A673 (cell line): ENCODE data around the gene PRKAR1A. TPM values are rescaled to one million over a fixed set of nuclear protein-coding genes. Genes with fewer than 3 reads are reported as not detected.

Source experiments
- BruUV-seq: library from RNA; stranded (reverse); fragments of 400-500 nt; replicated peaks from 2 replicates; lab custom pipeline; 2021; lab: Mats Ljungman, UMichigan
- CTCF ChIA-PET: fragments of 300-600 bp; sonication (Branson Sonifier 250); formaldehyde crosslinking; loops from one replicate; lab custom pipeline; 2022; ENCODE audit warnings: antibody characterized with exemption; lab: Charles Lee
- POLR2A ChIA-PET: fragments of 300-600 bp; sonication (Branson Sonifier 250); formaldehyde crosslinking; loops from one replicate; lab custom pipeline; 2022; ENCODE audit warnings: antibody characterized with exemption; ENCODE audit not compliant: low non-redundant PET; lab: Charles Lee
- DNase-seq: peaks from one replicate; pipeline ENCODE4 v3.0.0-alpha.2; 2015; ENCODE audit warnings: low spot score
- H3K27ac ChIP-seq: fragments of 200-600 bp; sonication (generic); 2 replicates; pipeline ENCODE4 v1.5.1; 2016; ENCODE audit warnings: mixed run types, low read depth, mild to moderate bottlenecking, mixed read lengths, antibody characterized with exemption, low read length; ENCODE audit not compliant: poor library complexity, severe bottlenecking
- H3K27me3 ChIP-seq: fragments of 200-600 bp; sonication (generic); replicated peaks from 2 replicates; pipeline ENCODE4 v1.6.1; 2017; ENCODE audit warnings: mixed run types, low read depth, mild to moderate bottlenecking, mixed read lengths, antibody characterized with exemption, low read length; ENCODE audit not compliant: insufficient read depth, poor library complexity
- H3K36me3 ChIP-seq: fragments of 200-600 bp; sonication (generic); 2 replicates; pipeline ENCODE4 v1.6.1; 2016; ENCODE audit warnings: mixed run types, mild to moderate bottlenecking, mixed read lengths, antibody characterized with exemption, low read length; ENCODE audit not compliant: insufficient read depth, poor library complexity, severe bottlenecking
- H3K4me1 ChIP-seq: fragments of 200-600 bp; sonication (generic); 2 replicates; pipeline ENCODE4 v1.6.1; 2017; ENCODE audit warnings: mixed run types, mild to moderate bottlenecking, mixed read lengths, antibody characterized with exemption, low read length; ENCODE audit not compliant: insufficient read depth, poor library complexity, severe bottlenecking
- H3K4me3 ChIP-seq: fragments of 200-600 bp; sonication (generic); 2 replicates; pipeline ENCODE4 v1.5.1; 2016; ENCODE audit warnings: low read depth, mixed run types, mild to moderate bottlenecking, mixed read lengths, low read length; ENCODE audit not compliant: poor library complexity, severe bottlenecking
- H3K9me3 ChIP-seq: fragments of 200-600 bp; sonication (generic); 2 replicates; pipeline ENCODE4 v1.6.1; 2016; ENCODE audit warnings: mixed run types, low read depth, mild to moderate bottlenecking, mixed read lengths, antibody characterized with exemption, low read length; ENCODE audit not compliant: poor library complexity, severe bottlenecking
- CTCF ChIP-seq: fragments of 300-800, 200-600 bp; sonication (generic); conservative IDR thresholded peaks from 2 replicates; pipeline ENCODE4 v1.5.1; 2017; ENCODE audit warnings: low read depth, mild to moderate bottlenecking, antibody characterized with exemption, low read length, moderate library complexity, mixed read lengths
- EZH2 ChIP-seq: fragments of 200-600 bp; sonication (generic); IDR thresholded peaks from 2 replicates; pipeline ENCODE4 v1.6.1; 2017; ENCODE audit warnings: borderline replicate concordance, low read depth, mild to moderate bottlenecking, mixed read lengths, antibody characterized with exemption, low read length; ENCODE audit not compliant: poor library complexity, severe bottlenecking
- intact Hi-C: fragments of 100-400 bp; cut with micrococcal nuclease; formaldehyde crosslinking; loops from one replicate; pipeline ENCODE4 v1.10.0; 2022; ENCODE audit not compliant: unreplicated experiment
- total RNA-seq: library from RNA; stranded (reverse); gene quantifications from 2 replicates; pipeline ENCODE4 v1.2.3, GENCODE V29; 2021

The PRKAR1A gene
- total RNA-seq, 1 experiment from 2014 or later = 168 TPM

GRCh38 chr17:68573338-68573737 lies 61.1 kb downstream of the PRKAR1A start:
- intact Hi-C loops = no loop called here
- H3K9me3 ChIP-seq = no peaks in the 10 kb centered on the region
- no peaks in the 10 kb centered on the region for H3K36me3 ChIP-seq
- CTCF ChIA-PET = interaction anchor here (0.7 kb wide), 1 partner anchor 66 kb away, joined by 4 read pairs; no protein-coding TSS in a partner anchor
- POLR2A ChIA-PET = no interaction called here
- no peak overlapping the region for H3K4me3 ChIP-seq
- no peak for DNase-seq
- H3K4me1 ChIP-seq = no peaks in the 10 kb centered on the region
- BruUV-seq = no TSS peak
- no peaks in the 10 kb centered on the region for H3K27me3 ChIP-seq
- no peak overlapping the region for H3K27ac ChIP-seq
- TF ChIP-seq CTCF (no peak), EZH2 (no peak)

- H3K27me3 ChIP-seq = no peaks in the 10 kb centered on the region
- H3K36me3 ChIP-seq = no peaks in the 10 kb centered on the region
- no peak for DNase-seq
- POLR2A ChIA-PET = no interaction called here
- BruUV-seq = no TSS peak
- CTCF ChIA-PET = no interaction called here
- no peaks in the 10 kb centered on the region for H3K9me3 ChIP-seq
- H3K4me1 ChIP-seq = no peaks in the 10 kb centered on the region
- H3K4me3 ChIP-seq = no peak overlapping the region
- TF ChIP-seq EZH2 = no peak
- TF ChIP-seq CTCF = no peak
- H3K27ac ChIP-seq = no peak overlapping the region
- intact Hi-C loops = no loop called here
These were observed 63.9 kb downstream of the PRKAR1A start for GRCh38 chr17:68576137-68576536.

GRCh38 chr17:68576811-68577496 lies 64.7 kb downstream of the PRKAR1A start:
- intact Hi-C loops = no loop called here
- CTCF ChIA-PET = no interaction called here
- no TSS peak for BruUV-seq

More at GRCh38 chr17:68576811-68577496, 64.7 kb downstream of the PRKAR1A start:
- no peaks in the 10 kb centered on the region for H3K9me3 ChIP-seq
- H3K27me3 ChIP-seq = no peaks in the 10 kb centered on the region
- TF ChIP-seq EZH2 (no peak), CTCF (no peak)
- POLR2A ChIA-PET = no interaction called here
- no peaks in the 10 kb centered on the region for H3K36me3 ChIP-seq
- H3K4me3 ChIP-seq = no peak overlapping the region
- DNase-seq = no peak
- no peaks in the 10 kb centered on the region for H3K4me1 ChIP-seq
- no peak overlapping the region for H3K27ac ChIP-seq
